Thyroid gland (tissue), 4 donors: ENCODE data around the gene TUBA3C. TPM values are rescaled to one million over a fixed set of nuclear protein-coding genes. Genes with fewer than 3 reads are reported as not detected.

Experiments
- DNase-seq, 2 donors: peaks; one replicate each; pipeline ENCODE4 v3.0.0-alpha.2; 2019
- H3K27ac ChIP-seq, 3 donors: fragments of 200-600 bp; sonication (generic); 1 replicate in 2 of 3; 2 replicates in 1 of 3; pipeline ENCODE4 v1.5.1; 2016 to 2019; ENCODE audit warnings: mild to moderate bottlenecking in 1 of 3, moderate library complexity in 1 of 3
- H3K27me3 ChIP-seq: fragments of 200-600 bp; sonication (generic); one replicate; pipeline ENCODE4 v1.5.1; 2019
- H3K36me3 ChIP-seq, 2 donors: fragments of 200-600 bp; sonication (generic); one replicate each; pipeline ENCODE4 v1.5.1; 2016 to 2019
- H3K4me1 ChIP-seq, 2 donors: fragments of 200-600 bp; sonication (generic); one replicate each; pipeline ENCODE4 v1.5.1; 2017 to 2019
- H3K4me3 ChIP-seq, 3 donors: fragments of 200-600 bp; sonication (generic); replicated peaks in 1 of 3; 1 replicate in 2 of 3; 2 replicates in 1 of 3; pipeline ENCODE4 v1.5.1; 2016; ENCODE audit warnings: mild to moderate bottlenecking in 1 of 3
- H3K9me3 ChIP-seq: fragments of 200-600 bp; sonication (generic); one replicate; pipeline ENCODE4 v1.5.1; 2017
- POLR2A ChIP-seq, 2 donors: fragments of 450-650 bp; IDR thresholded peaks; one replicate each; pipeline ENCODE4 v1.6.1; 2017; ENCODE audit warnings: antibody characterized with exemption in 2 of 2, mild to moderate bottlenecking in 2 of 2, moderate library complexity in 1 of 2
- WGBS, 2 donors: methylation state at CpG; one replicate each; pipeline ENCODE4 v1.1.5; 2017; 5-methylcytosine and 5-hydroxymethylcytosine counted together
- intact Hi-C: fragments of 100-400 bp; cut with DNase I; formaldehyde crosslinking; loops from one replicate; pipeline ENCODE4 v1.15.1; 2023
- total RNA-seq, 4 donors: library from RNA; depleted of rRNA; stranded (reverse); fragments of >200 nt; gene quantifications; one replicate each; pipeline ENCODE4 v1.2.3, GENCODE V29; 2016
- TF ChIP-seq, protein P1 (sequence below), 6 experiments: fragments of 200-600 bp in 3 of 6; fragments of 450-650 bp in 3 of 6; sonication (generic) in 3 of 6; IDR thresholded peaks; one replicate each; pipeline ENCODE4 v1.5.1; 2016 to 2019; ENCODE audit warnings: antibody characterized with exemption in 6 of 6, mild to moderate bottlenecking in 2 of 6, inconsistent platforms in 1 of 6, moderate library complexity in 1 of 6

The TUBA3C gene
- total RNA-seq, 4 donors from 2014 or later, result 0.33 to 0.94 TPM; not detected in 2

- intact Hi-C loops, result no loop called here
- WGBS, 2 donors, result 81 to 87% methylated on average over 8 of the region's 8 CpGs
- H3K4me1 ChIP-seq, result no peaks in the 10 kb centered on the region
- no peaks in the 10 kb centered on the region for H3K36me3 ChIP-seq
- H3K27ac ChIP-seq, result no peak overlapping the region
- no peak for DNase-seq
- H3K4me3 ChIP-seq, result no peak overlapping the region
- H3K9me3 ChIP-seq, result no peaks in the 10 kb centered on the region
- no peaks in the 10 kb centered on the region for H3K27me3 ChIP-seq
- TF ChIP-seq, protein P1, sequence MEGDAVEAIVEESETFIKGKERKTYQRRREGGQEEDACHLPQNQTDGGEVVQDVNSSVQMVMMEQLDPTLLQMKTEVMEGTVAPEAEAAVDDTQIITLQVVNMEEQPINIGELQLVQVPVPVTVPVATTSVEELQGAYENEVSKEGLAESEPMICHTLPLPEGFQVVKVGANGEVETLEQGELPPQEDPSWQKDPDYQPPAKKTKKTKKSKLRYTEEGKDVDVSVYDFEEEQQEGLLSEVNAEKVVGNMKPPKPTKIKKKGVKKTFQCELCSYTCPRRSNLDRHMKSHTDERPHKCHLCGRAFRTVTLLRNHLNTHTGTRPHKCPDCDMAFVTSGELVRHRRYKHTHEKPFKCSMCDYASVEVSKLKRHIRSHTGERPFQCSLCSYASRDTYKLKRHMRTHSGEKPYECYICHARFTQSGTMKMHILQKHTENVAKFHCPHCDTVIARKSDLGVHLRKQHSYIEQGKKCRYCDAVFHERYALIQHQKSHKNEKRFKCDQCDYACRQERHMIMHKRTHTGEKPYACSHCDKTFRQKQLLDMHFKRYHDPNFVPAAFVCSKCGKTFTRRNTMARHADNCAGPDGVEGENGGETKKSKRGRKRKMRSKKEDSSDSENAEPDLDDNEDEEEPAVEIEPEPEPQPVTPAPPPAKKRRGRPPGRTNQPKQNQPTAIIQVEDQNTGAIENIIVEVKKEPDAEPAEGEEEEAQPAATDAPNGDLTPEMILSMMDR (IDR thresholded peaks at IDR 0.05), result no peak
- no peak for TF ChIP-seq POLR2A (IDR thresholded peaks at IDR 0.05)
Observed at GRCh38 chr13:19185086-19185864, 3.7 kb upstream of the TUBA3C start.

GRCh38 chr13:19184176-19184575 is 2.6 kb upstream of the TUBA3C start:
- intact Hi-C loops, result no loop called here

GRCh38 chr13:19183676-19184075 is 2.1 kb upstream of the TUBA3C start:
- no peaks in the 10 kb centered on the region for H3K36me3 ChIP-seq
- TF ChIP-seq, protein P1 (IDR thresholded peaks at IDR 0.05), result no peak
- no peak for TF ChIP-seq POLR2A (IDR thresholded peaks at IDR 0.05)
- H3K27me3 ChIP-seq, result no peaks in the 10 kb centered on the region
- DNase-seq, result no peak
- WGBS, 2 donors, result 58 to 65% methylated on average over 2 to 3 of the region's 3 CpGs
- H3K4me1 ChIP-seq, result no peaks in the 10 kb centered on the region
- H3K9me3 ChIP-seq, result no peaks in the 10 kb centered on the region
- H3K27ac ChIP-seq, result no peak overlapping the region
- H3K4me3 ChIP-seq, result no peak overlapping the region
- intact Hi-C loops, result no loop called here

More at GRCh38 chr13:19184176-19184575, 2.6 kb upstream of the TUBA3C start:
- Histone ChIP-seq H3K27ac (no peak overlapping the region), H3K27me3 (no peaks in the 10 kb centered on the region), H3K9me3 (no peaks in the 10 kb centered on the region), H3K4me3 (no peak overlapping the region), H3K4me1 (no peaks in the 10 kb centered on the region), H3K36me3 (no peaks in the 10 kb centered on the region)
- no peak for DNase-seq
- WGBS, 2 donors, result 87% methylated on average over 5 of the region's 5 CpGs
- TF ChIP-seq POLR2A (IDR thresholded peaks at IDR 0.05), result no peak
- TF ChIP-seq, protein P1 (IDR thresholded peaks at IDR 0.05), result no peak

DNA sequence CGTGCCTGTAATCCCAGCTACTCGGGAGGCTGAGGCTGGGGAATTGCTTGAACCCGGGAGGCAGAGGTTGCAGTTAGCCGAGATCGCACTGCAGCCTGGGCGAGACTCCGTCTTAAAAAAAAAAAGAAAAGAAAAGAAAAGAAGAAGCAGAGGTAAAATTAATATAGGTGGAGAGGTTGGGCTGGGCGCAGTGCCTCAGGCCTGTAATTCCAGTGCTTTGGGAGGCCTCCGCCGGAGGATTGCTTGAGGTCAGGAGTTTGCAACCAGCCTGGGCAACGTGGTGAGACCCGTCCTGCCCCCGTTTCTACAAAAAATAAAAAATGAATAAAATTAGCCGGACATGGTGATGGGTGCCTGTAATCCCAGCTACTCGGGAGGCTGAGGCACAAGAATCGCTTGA is 912 bp upstream of the TUBA3C start:
- WGBS, 2 donors, result 87 to 90% methylated on average over 16 of the region's 16 CpGs
- no peak overlapping the region for H3K4me3 ChIP-seq
- H3K4me1 ChIP-seq, result no peaks in the 10 kb centered on the region
- no peaks in the 10 kb centered on the region for H3K9me3 ChIP-seq
- no peaks in the 10 kb centered on the region for H3K27me3 ChIP-seq
- H3K27ac ChIP-seq, result no peak overlapping the region
- no peak for DNase-seq
- no peaks in the 10 kb centered on the region for H3K36me3 ChIP-seq
- intact Hi-C loops, result no loop called here
- TF ChIP-seq, protein P1 (IDR thresholded peaks at IDR 0.05), result no peak
- TF ChIP-seq POLR2A (IDR thresholded peaks at IDR 0.05), result no peak

GRCh38 chr13:19181021-19181620 is 503 bp downstream of the TUBA3C start:
- Histone ChIP-seq H3K27me3 (no peaks in the 10 kb centered on the region), H3K4me1 (no peaks in the 10 kb centered on the region), H3K27ac (no peak overlapping the region), H3K4me3 (no peak overlapping the region), H3K9me3 (no peaks in the 10 kb centered on the region), H3K36me3 (no peaks in the 10 kb centered on the region)
- intact Hi-C loops, result no loop called here
- no peak for TF ChIP-seq POLR2A (IDR thresholded peaks at IDR 0.05)
- TF ChIP-seq, protein P1 (IDR thresholded peaks at IDR 0.05), result no peak
- DNase-seq, result no peak
- 92 to 93% methylated on average over 21 to 23 of the region's 24 CpGs for WGBS, 2 donors
